ENCODE data around the gene ERO1B.

The ERO1B gene

GRCh38 chr1:236176337-236177336 is 105.1 kb downstream of the ERO1B start:
- no peak for DNase-seq

GRCh38 chr1:236175642-236176336 is 106.0 kb downstream of the ERO1B start:
- no peak for DNase-seq

GRCh38 chr1:236173174-236173767 is 108.5 kb downstream of the ERO1B start:
- no peak for DNase-seq

GRCh38 chr1:236172041-236172579 is 109.6 kb downstream of the ERO1B start:
- DNase-seq: no peak

- no peak for DNase-seq
Observed at GRCh38 chr1:236168716-236169429, 112.9 kb downstream of the ERO1B start.

- DNase-seq: no peak
Observed at GRCh38 chr1:236167578-236167977, 114.2 kb downstream of the ERO1B start.

GRCh38 chr1:236167154-236167553 is 114.6 kb downstream of the ERO1B start:
- DNase-seq: no peak

GRCh38 chr1:236166041-236166440 is 115.7 kb downstream of the ERO1B start:
- no peak for DNase-seq
